ENCODE data around the gene TANK. TPM values are rescaled to one million over a fixed set of nuclear protein-coding genes. Genes with fewer than 3 reads are reported as not detected.
"Not testable (repeated sequence)": the region's sequence is repeated elsewhere in the genome, so short reads cannot be mapped to it uniquely, and the experiment has no call there.

The TANK gene
- total and polyA plus RNA-seq, 4 donors = 17.2 to 62.1 (median 42.3) TPM

DNA sequence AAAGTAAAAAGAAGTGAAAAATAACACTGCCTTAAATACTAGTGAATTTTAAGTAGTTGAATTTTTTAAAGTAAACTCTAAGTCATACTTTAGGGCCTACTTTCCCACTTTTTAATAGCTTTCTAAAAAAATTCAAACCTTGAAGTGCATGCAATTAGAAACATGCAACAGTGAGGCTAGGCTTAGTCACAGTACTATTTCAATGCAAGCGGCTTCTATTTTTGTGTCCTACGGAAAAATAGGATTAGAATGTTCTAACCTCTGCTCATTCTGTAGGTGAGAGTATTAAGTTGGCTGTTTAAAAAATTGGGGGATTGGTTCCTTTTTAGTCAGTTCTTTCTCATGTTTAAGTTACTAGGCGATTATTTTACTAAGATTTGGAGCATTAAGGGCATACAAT, 108.9 kb downstream of the TANK start:
- H3K9me3 ChIP-seq (ENCODE audit: control insufficient read depth in 4 of 4, low read length in 3 of 4) = no peaks in the 10 kb centered on the region
- no peak overlapping the region for H3K27ac ChIP-seq (ENCODE audit: low read depth in 1 of 2, low read length in 2 of 2)
- TF ChIP-seq GABPA (IDR thresholded peaks at IDR 0.05 in 1 of 2, conservative IDR thresholded peaks at IDR 0.05 in 1 of 2) = no peak
- no peak for TF ChIP-seq HNF4A (conservative IDR thresholded peaks at IDR 0.05)
- DNase-seq (ENCODE audit: low spot score) = no peak
- H3K36me3 ChIP-seq (ENCODE audit: control insufficient read depth in 4 of 4, insufficient read depth in 3 of 4, low read depth in 1 of 4, low read length in 3 of 4) = no peaks in the 10 kb centered on the region
- H3K27me3 ChIP-seq (ENCODE audit: control insufficient read depth in 4 of 4, insufficient read depth in 4 of 4, low read length in 3 of 4) = no peaks in the 10 kb centered on the region
- no peak overlapping the region for H3K9ac ChIP-seq (ENCODE audit: low read depth in 1 of 2, low read length in 2 of 2)
- H3K4me3 ChIP-seq (ENCODE audit: low read depth in 1 of 3, low read length in 3 of 3) = no peak overlapping the region
- 97% methylated on average over 3 of the region's 3 CpGs for WGBS
- H3K4me1 ChIP-seq (ENCODE audit: control insufficient read depth in 4 of 4, insufficient read depth in 4 of 4, low read length in 3 of 4) = no peaks in the 10 kb centered on the region

DNA sequence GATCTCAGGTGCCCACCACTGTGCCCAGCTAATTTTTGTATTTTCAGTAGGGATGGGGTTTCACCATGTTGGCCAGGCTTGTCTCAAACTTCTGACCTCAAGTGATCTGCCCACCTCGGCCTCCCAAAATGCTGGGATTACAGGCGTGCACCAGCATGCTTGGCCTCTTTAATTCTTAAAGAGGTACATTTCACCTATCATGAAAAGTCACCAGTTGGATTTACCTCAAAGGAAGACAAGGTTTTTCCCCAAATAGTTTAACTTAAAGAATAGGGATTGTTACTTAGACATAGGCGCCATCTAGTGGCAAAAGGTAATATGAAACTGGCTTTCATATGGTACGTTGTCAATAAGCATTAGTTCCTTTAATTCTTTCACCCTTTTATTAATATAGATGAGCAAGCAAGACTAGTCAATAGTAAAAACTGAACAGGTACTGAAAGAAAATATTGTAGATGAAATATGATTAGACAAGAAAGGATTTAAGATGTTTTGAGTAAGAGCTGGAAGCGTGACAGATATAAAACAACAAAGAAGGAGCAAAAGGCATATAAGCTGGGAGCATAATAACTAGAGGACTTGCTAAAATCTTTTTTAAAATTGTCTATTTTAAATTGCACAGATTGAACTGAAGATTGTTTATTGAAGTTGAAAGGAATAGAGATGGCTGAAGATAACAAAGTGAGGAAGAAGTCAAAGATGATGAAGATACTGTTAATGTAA, 113.0 kb downstream of the TANK start:
- Histone ChIP-seq H3K36me3 (ENCODE audit: control insufficient read depth in 4 of 4, insufficient read depth in 3 of 4, low read depth in 1 of 4, low read length in 3 of 4) (no peaks in the 10 kb centered on the region), H3K27me3 (ENCODE audit: control insufficient read depth in 4 of 4, insufficient read depth in 4 of 4, low read length in 3 of 4) (no peaks in the 10 kb centered on the region), H3K4me1 (ENCODE audit: control insufficient read depth in 4 of 4, insufficient read depth in 4 of 4, low read length in 3 of 4) (no peaks in the 10 kb centered on the region), H3K9me3 (ENCODE audit: control insufficient read depth in 4 of 4, low read length in 3 of 4) (no peaks in the 10 kb centered on the region), H3K27ac (ENCODE audit: low read depth in 1 of 2, low read length in 2 of 2) (no peak overlapping the region), H3K4me3 (ENCODE audit: low read depth in 1 of 3, low read length in 3 of 3) (no peak overlapping the region), H3K9ac (ENCODE audit: low read depth in 1 of 2, low read length in 2 of 2) (no peak overlapping the region)
- no peak for DNase-seq (ENCODE audit: low spot score)
- TF ChIP-seq FOXA1 (IDR thresholded peaks at IDR 0.05) (no peak), NR2F2 (IDR thresholded peaks at IDR 0.05) (no peak), RAD21 (IDR thresholded peaks at IDR 0.05) (peak; percentile 88 to 91), FOXA2 (IDR thresholded peaks at IDR 0.05) (no peak), YY1 (IDR thresholded peaks at IDR 0.05) (no peak), RXRA (IDR thresholded peaks at IDR 0.05) (no peak), SP1 (IDR thresholded peaks at IDR 0.05) (no peak), EGR1 (IDR thresholded peaks at IDR 0.05; ENCODE audit: low read depth in 2 of 2) (no peak), TAF1 (conservative IDR thresholded peaks at IDR 0.05) (no peak), GABPA (IDR thresholded peaks at IDR 0.05 in 1 of 2, conservative IDR thresholded peaks at IDR 0.05 in 1 of 2) (no peak), JUND (IDR thresholded peaks at IDR 0.05) (no peak)
- TF ChIP-seq, protein P1, sequence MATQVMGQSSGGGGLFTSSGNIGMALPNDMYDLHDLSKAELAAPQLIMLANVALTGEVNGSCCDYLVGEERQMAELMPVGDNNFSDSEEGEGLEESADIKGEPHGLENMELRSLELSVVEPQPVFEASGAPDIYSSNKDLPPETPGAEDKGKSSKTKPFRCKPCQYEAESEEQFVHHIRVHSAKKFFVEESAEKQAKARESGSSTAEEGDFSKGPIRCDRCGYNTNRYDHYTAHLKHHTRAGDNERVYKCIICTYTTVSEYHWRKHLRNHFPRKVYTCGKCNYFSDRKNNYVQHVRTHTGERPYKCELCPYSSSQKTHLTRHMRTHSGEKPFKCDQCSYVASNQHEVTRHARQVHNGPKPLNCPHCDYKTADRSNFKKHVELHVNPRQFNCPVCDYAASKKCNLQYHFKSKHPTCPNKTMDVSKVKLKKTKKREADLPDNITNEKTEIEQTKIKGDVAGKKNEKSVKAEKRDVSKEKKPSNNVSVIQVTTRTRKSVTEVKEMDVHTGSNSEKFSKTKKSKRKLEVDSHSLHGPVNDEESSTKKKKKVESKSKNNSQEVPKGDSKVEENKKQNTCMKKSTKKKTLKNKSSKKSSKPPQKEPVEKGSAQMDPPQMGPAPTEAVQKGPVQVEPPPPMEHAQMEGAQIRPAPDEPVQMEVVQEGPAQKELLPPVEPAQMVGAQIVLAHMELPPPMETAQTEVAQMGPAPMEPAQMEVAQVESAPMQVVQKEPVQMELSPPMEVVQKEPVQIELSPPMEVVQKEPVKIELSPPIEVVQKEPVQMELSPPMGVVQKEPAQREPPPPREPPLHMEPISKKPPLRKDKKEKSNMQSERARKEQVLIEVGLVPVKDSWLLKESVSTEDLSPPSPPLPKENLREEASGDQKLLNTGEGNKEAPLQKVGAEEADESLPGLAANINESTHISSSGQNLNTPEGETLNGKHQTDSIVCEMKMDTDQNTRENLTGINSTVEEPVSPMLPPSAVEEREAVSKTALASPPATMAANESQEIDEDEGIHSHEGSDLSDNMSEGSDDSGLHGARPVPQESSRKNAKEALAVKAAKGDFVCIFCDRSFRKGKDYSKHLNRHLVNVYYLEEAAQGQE (IDR thresholded peaks at IDR 0.05) = no peak
- TF ChIP-seq, protein P2, sequence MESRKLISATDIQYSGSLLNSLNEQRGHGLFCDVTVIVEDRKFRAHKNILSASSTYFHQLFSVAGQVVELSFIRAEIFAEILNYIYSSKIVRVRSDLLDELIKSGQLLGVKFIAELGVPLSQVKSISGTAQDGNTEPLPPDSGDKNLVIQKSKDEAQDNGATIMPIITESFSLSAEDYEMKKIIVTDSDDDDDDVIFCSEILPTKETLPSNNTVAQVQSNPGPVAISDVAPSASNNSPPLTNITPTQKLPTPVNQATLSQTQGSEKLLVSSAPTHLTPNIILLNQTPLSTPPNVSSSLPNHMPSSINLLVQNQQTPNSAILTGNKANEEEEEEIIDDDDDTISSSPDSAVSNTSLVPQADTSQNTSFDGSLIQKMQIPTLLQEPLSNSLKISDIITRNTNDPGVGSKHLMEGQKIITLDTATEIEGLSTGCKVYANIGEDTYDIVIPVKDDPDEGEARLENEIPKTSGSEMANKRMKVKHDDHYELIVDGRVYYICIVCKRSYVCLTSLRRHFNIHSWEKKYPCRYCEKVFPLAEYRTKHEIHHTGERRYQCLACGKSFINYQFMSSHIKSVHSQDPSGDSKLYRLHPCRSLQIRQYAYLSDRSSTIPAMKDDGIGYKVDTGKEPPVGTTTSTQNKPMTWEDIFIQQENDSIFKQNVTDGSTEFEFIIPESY (IDR thresholded peaks at IDR 0.05) = no peak
- TF ChIP-seq, protein P3, sequence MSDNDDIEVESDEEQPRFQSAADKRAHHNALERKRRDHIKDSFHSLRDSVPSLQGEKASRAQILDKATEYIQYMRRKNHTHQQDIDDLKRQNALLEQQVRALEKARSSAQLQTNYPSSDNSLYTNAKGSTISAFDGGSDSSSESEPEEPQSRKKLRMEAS (IDR thresholded peaks at IDR 0.05) = no peak
- TF ChIP-seq, protein P4, sequence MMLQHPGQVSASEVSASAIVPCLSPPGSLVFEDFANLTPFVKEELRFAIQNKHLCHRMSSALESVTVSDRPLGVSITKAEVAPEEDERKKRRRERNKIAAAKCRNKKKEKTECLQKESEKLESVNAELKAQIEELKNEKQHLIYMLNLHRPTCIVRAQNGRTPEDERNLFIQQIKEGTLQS (IDR thresholded peaks at IDR 0.05) = no peak
- TF ChIP-seq, protein P5, sequence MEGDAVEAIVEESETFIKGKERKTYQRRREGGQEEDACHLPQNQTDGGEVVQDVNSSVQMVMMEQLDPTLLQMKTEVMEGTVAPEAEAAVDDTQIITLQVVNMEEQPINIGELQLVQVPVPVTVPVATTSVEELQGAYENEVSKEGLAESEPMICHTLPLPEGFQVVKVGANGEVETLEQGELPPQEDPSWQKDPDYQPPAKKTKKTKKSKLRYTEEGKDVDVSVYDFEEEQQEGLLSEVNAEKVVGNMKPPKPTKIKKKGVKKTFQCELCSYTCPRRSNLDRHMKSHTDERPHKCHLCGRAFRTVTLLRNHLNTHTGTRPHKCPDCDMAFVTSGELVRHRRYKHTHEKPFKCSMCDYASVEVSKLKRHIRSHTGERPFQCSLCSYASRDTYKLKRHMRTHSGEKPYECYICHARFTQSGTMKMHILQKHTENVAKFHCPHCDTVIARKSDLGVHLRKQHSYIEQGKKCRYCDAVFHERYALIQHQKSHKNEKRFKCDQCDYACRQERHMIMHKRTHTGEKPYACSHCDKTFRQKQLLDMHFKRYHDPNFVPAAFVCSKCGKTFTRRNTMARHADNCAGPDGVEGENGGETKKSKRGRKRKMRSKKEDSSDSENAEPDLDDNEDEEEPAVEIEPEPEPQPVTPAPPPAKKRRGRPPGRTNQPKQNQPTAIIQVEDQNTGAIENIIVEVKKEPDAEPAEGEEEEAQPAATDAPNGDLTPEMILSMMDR (IDR thresholded peaks at IDR 0.05; ENCODE audit: low read depth, low read length, missing input control) = peak; percentile 70
- WGBS = 42% methylated on average over 5 of the region's 5 CpGs

DNA sequence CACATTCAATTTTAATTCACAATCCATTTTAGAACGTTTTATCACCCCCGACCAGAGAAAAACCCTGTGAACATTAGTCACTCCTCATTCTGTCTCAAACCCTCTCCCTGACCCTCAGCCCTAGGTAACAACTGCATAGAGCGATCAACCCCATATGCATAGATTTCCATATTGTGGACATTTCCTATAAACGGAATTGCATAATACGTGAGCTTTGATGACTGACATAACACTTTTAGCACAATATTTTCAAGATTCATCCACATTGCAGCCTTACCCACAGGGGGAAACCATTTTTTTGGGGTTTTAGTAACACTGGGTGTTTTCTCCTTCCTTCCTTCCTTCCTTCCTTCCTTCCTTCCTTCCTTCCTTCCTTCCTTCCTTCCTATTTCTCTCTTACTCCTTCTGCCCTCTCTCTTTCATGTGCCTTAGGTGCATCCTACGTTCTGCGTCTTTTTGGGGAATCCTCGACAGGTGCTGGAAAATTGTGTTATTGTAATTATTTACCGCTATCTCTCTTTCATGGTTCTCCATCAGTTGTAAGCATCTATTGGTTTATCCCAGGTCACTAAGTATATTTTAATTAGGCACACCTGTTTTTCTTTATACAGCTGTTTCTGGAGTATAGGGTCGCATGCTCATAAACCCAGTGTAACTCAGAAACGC, 118.5 kb downstream of the TANK start:
- not testable (repeated sequence) for H3K27ac ChIP-seq (ENCODE audit: low read depth in 1 of 2, low read length in 2 of 2); H3K9me3 ChIP-seq (ENCODE audit: control insufficient read depth in 4 of 4, low read length in 3 of 4); H3K9ac ChIP-seq (ENCODE audit: low read depth in 1 of 2, low read length in 2 of 2); H3K4me1 ChIP-seq (ENCODE audit: control insufficient read depth in 4 of 4, insufficient read depth in 4 of 4, low read length in 3 of 4); DNase-seq (ENCODE audit: low spot score); H3K27me3 ChIP-seq (ENCODE audit: control insufficient read depth in 4 of 4, insufficient read depth in 4 of 4, low read length in 3 of 4); H3K4me3 ChIP-seq (ENCODE audit: low read depth in 1 of 3, low read length in 3 of 3); H3K36me3 ChIP-seq (ENCODE audit: control insufficient read depth in 4 of 4, insufficient read depth in 3 of 4, low read depth in 1 of 4, low read length in 3 of 4)
- 62% methylated on average over 11 of the region's 11 CpGs for WGBS
